Activated gamma-delta T cell treated with Interleukin-2 at 50 U/mL for 16 hours (primary cell): ENCODE measurements around the gene FNDC1.

Experiments used
- DNase-seq: peaks from one replicate; pipeline ENCODE4 v3.0.0-alpha.2; 2020

The FNDC1 gene

DNA sequence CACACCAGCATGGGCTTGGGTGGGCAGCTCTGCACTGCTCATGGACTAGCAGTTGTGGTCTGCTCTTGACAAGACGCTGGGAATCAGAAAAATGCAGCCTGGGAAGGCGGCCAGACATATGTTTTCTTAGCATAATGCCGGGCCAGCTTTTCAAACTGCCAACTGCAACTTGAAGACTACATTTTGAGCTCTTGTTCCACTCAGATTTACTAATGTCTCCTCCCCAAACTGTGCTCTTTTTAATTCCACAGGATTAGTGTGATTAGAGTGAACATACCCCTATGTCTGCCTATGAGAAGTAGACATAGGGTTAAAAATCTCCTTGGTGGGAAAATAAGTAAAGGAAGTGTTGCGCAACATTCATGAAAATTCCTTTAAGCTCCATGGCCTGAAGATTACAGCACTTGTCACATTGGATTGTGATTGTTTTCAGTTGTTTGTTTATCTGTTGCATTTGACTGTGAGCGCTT, 5.3 kb upstream of the FNDC1 start:
- DNase-seq = no peak

DNA sequence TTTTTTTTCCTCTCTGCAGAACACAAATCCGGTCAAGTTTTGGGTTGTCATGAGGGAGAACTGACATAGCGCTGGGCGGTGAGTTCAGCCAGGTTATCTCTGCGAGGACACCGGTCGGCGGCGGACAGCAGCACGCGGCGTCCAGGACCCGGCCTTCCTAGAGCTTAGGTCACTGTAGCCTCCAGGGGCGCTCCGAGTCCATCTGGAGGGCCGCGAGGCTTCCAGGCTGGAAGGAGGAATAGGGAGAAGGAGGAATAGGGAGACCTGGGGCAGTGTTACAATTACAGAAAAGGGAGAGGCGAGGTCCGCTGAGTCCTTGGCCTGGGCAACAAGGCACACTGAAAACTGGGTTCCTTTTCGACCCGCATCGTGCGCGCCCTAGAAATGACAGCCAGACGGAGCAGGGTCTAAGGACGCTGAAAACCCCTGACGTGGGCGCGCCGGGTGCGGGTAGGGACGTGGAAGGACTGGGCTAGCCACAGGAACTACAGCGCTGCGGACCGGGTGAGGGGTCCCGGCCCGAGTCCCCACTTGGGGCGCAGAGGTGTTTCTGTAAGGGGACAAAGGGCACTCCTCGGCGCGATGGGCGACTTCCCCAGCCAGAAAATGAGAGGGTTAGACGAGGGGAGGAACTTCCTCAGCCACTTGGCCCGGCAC, 536 bp upstream of the FNDC1 start:
- no peak for DNase-seq

DNA sequence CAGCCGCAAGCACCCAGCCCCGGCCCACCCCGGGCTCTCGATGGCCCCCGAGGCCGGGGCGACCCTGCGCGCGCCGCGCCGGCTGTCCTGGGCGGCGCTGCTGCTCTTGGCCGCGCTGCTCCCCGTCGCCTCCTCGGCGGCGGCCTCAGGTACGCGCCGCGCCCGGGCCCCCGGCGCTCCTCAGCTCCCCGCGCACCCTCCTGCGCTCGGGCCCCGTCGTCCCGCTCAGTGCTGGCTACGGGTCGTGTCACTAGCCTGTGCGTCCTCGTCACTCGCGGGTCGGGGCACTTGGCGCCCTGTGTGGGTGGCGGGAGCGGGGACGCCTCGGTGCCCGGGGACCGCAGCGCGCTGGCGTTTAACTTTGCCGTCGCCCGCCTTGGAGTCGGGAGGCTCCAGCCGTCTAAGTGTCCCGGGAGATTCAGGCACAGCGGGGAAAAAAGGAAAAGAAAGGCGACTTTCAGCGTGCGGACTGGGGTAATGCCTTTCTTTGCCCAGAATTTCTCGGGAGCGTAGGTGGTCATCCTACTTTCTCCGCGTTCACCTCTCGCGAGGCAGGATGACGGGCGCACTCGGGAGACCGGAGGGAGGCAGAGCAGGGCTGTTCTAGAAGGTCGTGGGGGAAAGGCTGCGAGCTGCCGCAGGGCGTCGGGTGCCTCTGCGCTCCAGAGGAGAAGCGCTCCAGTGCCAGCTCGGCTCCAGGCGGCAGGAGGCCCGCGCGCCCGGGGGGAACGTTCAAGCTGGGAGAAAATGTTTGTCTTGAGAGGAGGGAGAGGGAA, 545 bp downstream of the FNDC1 start:
- no peak for DNase-seq

DNA sequence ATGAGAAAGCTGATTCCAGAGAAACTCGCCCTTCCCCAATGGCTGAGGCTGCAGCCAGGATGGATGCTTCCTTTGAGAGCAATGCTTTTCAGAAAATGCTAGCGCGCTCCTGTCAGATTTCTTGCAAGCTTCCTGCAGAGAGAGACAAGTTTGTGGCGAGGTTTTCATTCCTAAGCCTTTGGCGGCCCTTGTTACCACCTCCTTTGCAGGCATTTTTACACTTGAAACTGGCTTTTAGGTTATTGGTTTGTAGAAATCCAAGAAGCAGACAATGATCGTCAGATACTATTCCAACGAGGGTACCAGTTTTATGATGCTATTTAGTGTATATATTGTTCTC, 1.1 kb downstream of the FNDC1 start:
- no peak for DNase-seq

DNA sequence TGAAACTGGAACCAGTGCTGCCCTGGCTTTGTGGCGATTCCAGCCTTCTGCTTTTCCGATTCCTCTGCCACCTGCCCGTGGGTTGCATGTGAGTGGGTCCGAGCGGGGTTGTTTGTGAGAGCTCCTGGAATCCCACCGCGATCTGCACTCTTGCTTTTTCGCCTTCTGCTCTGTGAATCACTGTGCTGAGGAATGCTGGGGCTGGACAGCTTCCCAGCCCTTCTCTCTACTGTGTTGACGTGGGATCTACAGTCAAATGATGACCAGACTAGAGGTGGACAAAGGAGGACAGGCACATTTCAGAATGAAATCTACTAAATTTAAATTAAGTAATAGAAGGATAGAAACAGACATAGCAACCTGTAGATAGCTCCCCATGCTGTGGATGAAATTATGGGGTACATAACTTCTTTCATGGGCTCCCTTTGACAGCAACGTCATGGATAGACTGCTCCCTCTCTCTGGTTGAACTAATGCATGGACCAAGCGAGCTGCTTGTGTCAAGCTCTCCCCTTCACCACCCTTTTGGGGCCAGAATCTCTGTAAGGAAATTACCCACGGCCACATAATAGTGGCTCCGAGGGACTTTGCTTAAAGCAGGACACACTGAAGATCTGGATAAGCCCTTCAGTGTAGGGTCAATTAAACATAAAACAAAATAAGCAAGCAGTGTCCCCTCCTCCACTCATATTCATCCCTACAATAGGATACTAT, 2.0 kb downstream of the FNDC1 start:
- DNase-seq = no peak

DNA sequence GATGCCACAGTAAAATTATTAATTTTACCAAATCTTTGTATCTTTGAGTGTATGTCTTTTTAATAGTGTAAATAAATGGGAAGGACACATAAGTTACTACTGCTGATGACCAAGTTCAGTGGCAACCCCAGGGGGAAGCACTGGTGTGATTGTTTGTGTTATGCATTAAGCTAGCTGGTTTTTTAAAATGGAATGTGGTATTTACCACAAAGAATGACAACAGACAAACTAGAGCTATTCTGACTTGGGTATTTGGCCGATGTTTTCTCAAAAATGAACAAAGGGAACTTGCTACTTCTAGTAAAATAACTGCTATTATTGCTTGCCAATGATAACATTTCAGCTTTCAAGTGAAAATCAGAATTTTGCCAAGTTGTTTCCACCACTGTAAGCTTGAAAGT, 2.9 kb downstream of the FNDC1 start:
- DNase-seq = no peak

DNA sequence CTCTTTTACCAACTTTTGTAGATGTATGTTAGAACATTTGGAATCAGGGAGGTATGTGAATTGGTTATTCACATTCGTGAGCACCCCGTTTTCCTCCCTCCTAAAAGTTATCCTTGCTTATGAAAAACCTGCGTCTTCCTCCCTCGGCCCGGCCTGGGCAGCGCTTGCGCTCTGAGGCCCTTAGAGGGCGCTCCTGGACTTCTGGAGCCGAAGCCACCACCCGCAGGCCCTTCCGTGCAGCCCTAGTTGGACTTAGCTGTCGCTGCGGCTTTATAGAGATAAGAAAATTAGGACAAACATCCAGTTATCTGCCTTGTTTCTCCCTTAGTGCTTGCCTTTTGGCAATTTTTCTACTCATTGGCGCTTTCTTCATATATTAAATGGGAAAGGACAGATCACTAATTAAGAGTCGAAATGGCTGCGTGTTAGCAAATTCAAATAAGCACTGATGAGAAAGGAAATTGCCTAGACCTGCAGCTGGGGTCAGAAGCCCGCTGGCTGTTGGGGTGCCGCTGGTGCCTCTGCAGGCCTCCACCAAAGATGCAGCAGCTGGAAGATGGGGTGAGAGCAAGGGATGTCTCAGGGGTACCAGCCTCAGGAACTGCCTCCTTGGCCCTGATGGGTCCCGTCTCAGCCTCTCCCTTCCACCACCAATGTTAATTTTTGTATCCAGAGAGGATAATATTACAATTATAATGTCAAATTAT, 5.2 kb downstream of the FNDC1 start:
- DNase-seq = peak; percentile 50

DNA sequence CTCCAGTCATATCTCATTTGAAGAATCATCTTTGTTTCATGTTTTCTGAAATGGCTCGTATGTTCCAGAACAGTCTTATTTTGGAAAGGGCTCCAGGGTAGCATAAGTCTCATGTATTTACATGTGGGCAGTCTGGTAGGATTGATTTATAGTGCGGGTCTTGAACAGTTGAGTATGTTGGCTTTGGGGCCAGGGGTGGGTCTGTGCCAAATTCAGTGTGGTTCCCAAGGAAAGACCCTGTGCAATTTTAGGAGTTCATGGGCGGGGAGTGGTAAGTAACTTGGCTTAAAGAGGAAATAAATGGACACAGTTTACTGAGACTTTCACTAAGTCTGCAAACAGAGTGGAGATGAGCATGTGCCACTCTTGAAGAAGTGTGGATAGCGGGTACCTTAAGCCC, 7.7 kb downstream of the FNDC1 start:
- no peak for DNase-seq

DNA sequence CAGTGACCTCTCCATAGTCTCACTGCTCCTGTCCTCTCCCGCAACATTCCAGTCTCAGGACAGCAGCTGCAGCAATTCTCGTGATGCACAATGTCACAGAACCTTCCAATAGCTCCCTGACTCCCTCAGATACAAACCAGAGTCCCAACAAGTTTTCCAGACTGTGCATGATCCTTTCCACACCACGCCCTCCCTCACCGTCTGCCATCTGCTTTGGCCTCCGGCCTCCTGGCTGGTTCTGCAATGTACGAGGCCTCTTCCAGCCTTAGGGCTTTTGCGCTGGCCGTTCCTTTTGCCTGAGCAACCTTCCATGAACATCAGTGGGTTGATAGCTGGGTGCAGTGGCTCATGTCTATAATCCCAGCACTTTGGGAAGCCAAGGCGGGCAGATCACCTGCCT, 9.6 kb downstream of the FNDC1 start:
- no peak for DNase-seq

DNA sequence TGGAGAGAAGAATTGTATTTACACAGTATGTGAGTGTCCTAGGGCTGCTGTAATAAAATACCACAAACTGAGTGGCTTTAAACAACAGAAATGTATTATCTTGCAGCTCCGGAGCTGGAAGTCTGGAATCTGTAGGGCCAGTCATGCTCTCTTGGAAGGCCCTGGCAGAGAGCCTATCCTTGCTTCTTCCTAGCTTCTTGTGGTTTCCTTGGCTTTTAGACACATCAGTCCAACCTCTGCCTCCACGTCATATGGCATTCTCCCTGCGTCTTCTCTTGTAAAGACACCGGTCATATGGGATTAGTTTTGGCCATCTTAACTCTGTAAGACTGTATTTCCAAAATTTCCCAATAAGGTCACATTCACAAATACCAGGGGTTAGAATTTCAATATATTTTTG, 10.8 kb downstream of the FNDC1 start:
- no peak for DNase-seq

DNA sequence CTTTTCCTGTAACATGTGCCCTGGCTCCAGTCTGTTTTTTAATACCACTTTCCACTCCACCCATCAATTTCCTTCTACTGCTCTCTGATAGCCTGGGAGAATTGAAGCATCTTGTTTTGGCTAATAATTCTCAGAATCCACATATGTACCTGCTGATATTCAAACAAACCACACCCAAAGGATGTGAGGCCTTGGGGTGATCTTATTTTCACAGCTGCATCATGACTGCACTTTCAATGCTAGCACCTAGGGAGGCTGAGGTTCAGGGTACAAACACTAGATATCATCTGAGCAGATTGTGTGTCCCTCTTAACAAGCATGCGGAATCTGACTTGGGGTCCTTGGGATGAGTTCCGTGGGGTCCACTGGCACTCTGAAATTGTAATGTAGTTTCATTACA, 12.7 kb downstream of the FNDC1 start:
- DNase-seq = no peak

DNA sequence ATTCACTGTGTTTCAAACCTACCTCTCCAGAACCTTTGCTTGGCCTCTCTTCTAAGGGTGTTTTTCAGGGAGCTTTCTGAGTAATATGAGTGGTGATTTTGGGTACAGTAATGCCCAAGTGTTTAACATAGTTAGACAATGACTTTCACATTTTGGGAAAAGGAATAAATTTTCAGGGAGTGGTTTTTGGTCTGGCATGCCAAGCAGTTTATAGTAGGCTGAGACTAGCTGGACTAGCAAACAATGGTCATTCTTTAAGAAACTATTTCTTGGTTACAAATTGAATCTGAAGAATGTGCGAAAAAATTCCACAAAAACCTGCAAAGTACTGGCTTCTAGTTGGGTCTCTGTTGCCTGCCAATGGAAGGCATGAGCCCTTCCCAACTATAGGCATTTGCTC, 15.4 kb downstream of the FNDC1 start:
- no peak for DNase-seq

DNA sequence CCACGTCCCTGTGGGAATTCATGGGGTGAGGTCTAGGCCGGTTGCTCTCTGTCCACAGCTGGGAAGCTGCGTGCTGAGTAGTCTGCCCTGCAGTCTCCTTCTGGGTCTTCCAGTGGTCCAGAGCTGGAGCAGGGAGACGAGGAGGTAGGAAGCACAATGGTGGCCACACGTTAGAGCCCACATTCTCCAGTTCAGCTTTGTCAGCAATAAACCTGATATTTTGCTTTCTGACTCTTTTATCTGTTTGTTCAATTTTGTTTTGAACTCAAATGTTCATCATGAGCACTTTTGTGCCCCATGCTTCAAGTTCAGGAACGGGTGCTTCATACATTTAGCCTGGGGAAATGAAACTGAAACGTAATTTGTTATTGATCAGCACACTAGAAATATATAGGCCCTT, 21.3 kb downstream of the FNDC1 start:
- no peak for DNase-seq

DNA sequence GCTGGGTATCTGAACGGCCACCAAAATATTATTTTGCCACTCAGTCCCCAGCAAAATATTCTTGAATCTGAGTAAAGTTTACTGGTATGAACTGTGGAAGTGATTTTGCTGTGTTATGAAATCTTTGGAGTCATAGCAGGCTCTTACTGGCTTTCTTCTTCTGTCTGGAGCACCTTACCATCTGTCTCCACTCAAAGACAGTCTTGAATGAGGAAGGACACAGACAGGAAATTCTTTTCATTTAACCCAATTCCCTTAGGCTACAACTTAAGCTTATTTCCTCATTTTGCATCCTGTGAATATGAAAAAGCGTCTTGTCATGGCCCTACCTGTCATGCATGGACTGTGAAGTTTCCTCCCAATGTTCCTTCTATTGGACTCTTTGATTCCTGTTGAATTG, 24.7 kb downstream of the FNDC1 start:
- no peak for DNase-seq

DNA sequence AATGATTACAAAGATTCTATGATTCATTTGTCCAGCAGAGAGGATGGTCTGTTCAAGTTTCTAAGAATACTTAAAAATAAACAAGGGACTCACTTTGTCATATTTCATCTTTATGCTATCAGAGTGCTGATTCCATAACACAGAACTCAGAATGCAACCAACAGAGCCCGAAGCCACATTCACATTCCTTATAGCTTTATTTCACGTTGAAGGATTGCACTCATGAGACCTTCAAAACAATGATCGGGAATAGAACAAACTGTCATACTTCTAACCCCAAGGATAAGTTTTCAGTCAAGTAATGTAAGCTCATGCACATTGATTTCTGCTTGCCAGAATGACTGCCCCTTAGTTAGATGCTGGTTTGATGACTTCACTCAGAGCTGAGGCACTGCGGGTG, 25.2 kb downstream of the FNDC1 start:
- DNase-seq = no peak

DNA sequence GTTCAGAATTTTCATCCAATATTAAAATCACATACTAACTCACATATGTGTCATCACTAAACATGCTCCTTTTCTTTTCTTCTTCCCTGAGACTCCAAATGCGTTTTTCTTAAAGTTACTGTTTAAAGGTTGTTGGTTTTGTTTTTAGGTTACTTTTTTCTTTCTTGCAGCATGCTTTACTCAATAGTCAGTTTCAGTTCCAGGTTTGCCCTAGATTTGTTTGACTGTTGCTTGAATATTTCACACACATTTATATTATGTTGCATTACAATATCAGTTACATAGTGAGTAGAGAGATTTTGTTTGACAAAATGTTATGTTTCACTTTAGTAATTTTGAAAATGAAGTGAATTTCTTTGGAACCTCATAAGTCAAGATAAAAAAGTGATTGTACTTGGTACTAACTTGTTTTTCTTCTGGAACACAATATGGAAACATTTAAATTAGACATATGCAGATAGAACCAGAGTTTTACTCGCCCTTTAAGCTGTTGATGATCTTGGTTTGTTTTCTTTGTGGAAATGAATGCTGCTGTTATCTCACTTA, 27.3 kb downstream of the FNDC1 start:
- DNase-seq = no peak

DNA sequence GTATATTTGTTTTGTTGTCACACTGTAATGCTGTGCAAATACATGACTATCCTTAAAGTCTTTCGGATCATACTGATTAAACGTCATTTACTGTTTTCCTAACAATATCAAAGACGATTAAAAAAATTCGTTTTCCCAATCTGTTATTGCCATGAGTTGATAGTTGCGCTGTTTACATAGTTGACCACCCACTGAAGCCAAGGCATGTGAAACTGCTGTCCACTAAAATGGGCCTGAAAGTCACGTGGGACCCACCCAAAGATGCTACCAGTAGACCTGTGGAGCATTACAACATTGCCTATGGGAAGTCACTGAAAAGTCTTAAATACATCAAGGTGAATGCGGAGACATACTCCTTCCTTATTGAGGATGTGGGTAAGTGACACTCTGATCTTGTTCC, 28.1 kb downstream of the FNDC1 start:
- DNase-seq = no peak

DNA sequence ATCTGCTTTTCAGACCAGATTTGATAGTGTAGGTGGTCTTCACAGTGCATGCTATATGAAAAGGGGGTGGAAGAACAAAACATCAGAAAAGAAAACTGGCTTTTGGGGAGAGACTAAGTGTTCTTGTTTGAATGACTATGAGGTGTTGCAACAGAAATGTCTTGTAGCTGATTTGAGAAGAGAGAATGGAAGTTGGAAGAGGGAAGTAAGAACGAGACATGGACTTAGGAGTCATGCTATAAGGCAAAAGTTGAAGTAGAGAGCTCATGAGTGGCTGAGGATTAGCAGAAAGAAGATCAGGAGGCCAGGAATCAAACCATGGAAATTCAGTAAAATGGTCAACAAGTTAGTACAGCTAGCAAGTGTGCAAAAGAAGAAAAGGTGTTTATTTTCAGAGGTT, 32.1 kb downstream of the FNDC1 start:
- no peak for DNase-seq

DNA sequence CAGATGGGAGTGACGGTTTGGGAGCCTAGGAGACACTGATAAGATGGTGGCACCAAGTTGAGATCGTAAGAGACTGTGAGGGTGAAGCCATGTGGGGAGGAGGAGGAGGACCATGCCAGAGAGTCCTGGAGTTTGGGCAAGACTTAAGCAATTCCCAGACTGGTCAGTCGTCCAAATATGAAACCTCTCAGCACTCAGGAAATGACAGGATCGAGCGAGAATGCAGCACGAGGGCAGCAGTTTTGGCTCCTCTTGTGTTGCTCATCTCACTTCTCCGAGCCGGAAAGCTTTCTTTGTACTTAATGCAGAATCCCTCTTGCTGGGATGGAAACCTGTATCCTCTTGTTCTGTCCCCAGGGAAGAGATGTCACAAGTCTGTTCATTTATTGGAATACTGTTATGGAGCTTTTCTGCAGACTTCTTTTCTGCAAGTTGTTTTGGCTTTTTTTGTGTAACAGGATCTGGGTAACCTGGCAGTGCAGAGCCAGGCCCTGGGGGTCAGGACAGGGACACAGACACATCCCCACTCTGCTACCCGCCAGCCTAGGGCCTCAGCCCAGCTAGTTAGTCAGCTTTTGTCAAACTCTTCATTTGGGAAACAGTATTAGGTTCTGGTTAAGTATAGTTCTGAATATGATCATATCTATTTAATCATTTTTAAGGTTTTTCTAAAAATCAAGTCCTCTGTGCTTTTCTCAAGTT, 34.3 kb downstream of the FNDC1 start:
- no peak for DNase-seq

DNA sequence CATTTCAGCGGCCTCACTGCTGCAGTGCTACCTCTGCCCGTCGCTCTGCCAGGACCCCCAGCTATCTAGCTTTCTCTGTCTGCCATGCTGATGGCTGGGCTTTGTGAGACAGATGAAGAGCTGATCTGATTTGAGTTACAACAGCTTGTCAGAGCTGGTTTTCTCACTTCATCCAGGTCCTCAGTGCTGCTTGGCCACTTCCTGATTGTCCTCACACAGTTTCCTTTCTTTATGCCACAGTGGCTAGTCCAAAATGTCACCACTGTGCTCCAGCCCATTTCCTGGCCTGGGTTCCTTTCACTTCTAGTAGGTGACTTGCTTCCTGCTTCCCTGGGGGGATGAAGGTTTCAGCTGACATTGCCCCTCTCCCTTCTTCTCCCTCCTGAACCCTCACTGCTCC, 35.4 kb downstream of the FNDC1 start:
- no peak for DNase-seq

DNA sequence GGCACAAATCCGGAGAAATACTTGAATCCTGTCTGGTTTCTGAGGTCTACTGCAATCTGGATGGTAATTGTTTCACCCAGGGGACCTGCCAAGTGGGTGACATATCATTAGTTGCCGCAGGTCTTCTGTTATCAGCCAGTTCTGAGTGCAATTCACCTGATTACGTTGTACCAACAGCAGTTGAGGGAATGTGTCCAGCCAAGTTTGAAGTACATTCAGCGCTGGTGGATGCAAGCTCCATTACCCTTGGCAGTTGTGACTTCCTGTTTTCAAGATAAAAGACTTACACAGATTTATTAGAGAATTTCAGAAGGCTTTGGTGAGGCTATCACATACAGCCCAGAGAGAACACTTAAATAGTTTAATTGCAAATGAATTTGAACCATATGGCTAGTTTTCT, 42.8 kb downstream of the FNDC1 start:
- no peak for DNase-seq

DNA sequence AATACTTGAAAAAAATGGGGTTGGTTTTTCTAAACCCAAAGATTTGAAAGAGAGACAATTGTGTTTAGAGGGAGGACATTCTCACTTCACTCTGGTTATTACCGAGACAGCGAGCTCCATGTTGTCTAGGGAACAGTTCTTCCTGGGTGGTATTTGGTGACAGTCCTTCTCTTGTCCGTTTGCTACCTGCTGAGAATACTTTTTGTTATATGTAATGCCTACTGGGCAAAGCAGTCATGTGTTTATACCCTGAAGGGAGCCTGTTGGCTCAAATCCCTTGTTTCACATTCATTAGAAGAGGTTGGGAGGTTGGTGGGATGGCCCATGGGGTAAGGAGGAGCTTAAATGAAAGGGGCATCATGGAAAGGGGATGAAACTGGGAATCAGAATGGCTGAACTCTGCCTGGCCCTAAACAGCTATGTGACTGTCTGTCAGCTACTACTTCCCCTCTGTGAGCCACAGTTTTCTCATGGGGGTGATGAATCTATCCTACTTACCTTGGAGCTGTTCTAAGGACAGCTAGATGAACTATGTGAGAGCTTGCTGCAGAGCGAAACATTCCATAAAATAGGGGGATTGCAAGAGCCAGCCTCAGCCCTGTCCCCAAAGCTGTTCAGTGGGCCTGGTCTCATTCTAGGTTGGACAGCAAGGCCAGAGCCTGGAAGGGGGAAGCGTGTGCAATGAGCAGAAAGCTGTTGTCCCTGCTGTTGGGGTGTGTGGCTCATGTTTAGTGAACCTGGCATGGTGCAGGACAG, 43.5 kb downstream of the FNDC1 start:
- no peak for DNase-seq
